Activated CD8-positive, alpha-beta T cell treated with anti-CD3 and anti-CD28 coated beads for 36 hours (primary cell): ENCODE data around the gene ZNF333. TPM values are rescaled to one million over a fixed set of nuclear protein-coding genes. Genes with fewer than 3 reads are reported as not detected.

Experiments
- ATAC-seq: fragments of 200-7000 bp; cut with Tn5 transposase; one replicate; pipeline ENCODE4 v1.10.0; 2021; ENCODE audit warnings: mild to moderate bottlenecking, moderate library complexity
- CTCF ChIA-PET: fragments of 350-600 bp; sonication (Branson Sonifier 250); formaldehyde crosslinking; loops from one replicate; lab custom pipeline; 2021; ENCODE audit warnings: antibody characterized with exemption; lab: Charles Lee
- POLR2A ChIA-PET: fragments of 350-600 bp; sonication (Branson Sonifier 250); formaldehyde crosslinking; loops from one replicate; lab custom pipeline; 2021; ENCODE audit warnings: antibody characterized with exemption; lab: Charles Lee
- DNase-seq: peaks from one replicate; pipeline ENCODE4 v3.0.0-alpha.2; 2020
- H3K27ac Mint-ChIP-seq: one replicate; pipeline ENCODE4 v1.8.0; 2021; ENCODE audit warnings: mild to moderate bottlenecking, mixed read lengths
- H3K27me3 Mint-ChIP-seq: one replicate; pipeline ENCODE4 v1.8.0; 2021; ENCODE audit warnings: mixed read lengths
- H3K36me3 Mint-ChIP-seq: one replicate; pipeline ENCODE4 v1.8.0; 2021; ENCODE audit warnings: low read depth, mixed read lengths
- H3K4me1 Mint-ChIP-seq: one replicate; pipeline ENCODE4 v1.8.0; 2021; ENCODE audit warnings: low read depth, mixed read lengths
- H3K4me3 Mint-ChIP-seq: one replicate; pipeline ENCODE4 v1.8.0; 2021; ENCODE audit warnings: mild to moderate bottlenecking, moderate library complexity, mixed read lengths
- H3K9me3 Mint-ChIP-seq: one replicate; pipeline ENCODE4 v1.8.0; 2021; ENCODE audit warnings: mixed read lengths
- CTCF ChIP-seq: fragments of 200-600 bp; IDR thresholded peaks from one replicate; pipeline ENCODE4 v1.8.0; 2022; ENCODE audit warnings: antibody characterized with exemption, mild to moderate bottlenecking
- intact Hi-C: fragments of 100-400 bp; cut with micrococcal nuclease; formaldehyde crosslinking; loops from one replicate; pipeline ENCODE4 v1.10.0; 2022
- total RNA-seq, 2 experiments: library from RNA; stranded (reverse); gene quantifications; one replicate each; pipeline ENCODE4 v1.2.3, GENCODE V29; 2021

The ZNF333 gene
- total RNA-seq, 2 experiments from 2014 or later, result 12.2 to 14.0 TPM

- POLR2A ChIA-PET, result interaction anchor here (0.6 kb wide), 1 partner anchor 1094 kb away, joined by 3 read pairs; no protein-coding TSS in a partner anchor
- Mint-ChIP-seq H3K4me3 (no peak overlapping the region), H3K36me3 (peaks cover 8% of the 10 kb centered on the region), H3K4me1 (no peaks in the 10 kb centered on the region), H3K27ac (no peak overlapping the region), H3K27me3 (no peaks in the 10 kb centered on the region), H3K9me3 (peaks cover 41% of the 10 kb centered on the region)
- intact Hi-C loops, result no loop called here
- no peak for TF ChIP-seq CTCF
- ATAC-seq (no peak), DNase-seq (no peak)
- CTCF ChIA-PET, result no interaction called here
Measured at GRCh38 chr19:14728595-14728994, 38.7 kb downstream of the ZNF333 start.

GRCh38 chr19:14731200-14731599 is 41.4 kb downstream of the ZNF333 start:
- ChIA-PET POLR2A (no interaction called here), CTCF (interaction anchor here (0.7 kb wide), 1 partner anchor 497 kb away, joined by 3 read pairs; no protein-coding TSS in a partner anchor)
- no peak overlapping the region for H3K27ac Mint-ChIP-seq
- intact Hi-C loops, result no loop called here
- peaks cover 2% of the 10 kb centered on the region for H3K36me3 Mint-ChIP-seq
- DNase-seq (no peak), ATAC-seq (no peak)
- TF ChIP-seq CTCF, result no peak
- no peak overlapping the region for H3K4me3 Mint-ChIP-seq
- H3K9me3 Mint-ChIP-seq, result peaks cover 28% of the 10 kb centered on the region
- no peaks in the 10 kb centered on the region for H3K27me3 Mint-ChIP-seq
- H3K4me1 Mint-ChIP-seq, result no peaks in the 10 kb centered on the region

- DNase-seq (no peak), ATAC-seq (no peak)
- Mint-ChIP-seq H3K36me3 (peaks cover 2% of the 10 kb centered on the region), H3K4me1 (no peaks in the 10 kb centered on the region), H3K9me3 (peaks cover 18% of the 10 kb centered on the region), H3K4me3 (no peak overlapping the region), H3K27ac (no peak overlapping the region), H3K27me3 (no peaks in the 10 kb centered on the region)
- POLR2A ChIA-PET, result no interaction called here
- intact Hi-C loops, result no loop called here
- CTCF ChIA-PET, result interaction anchor here (0.8 to 1.1 kb wide), 2 partner anchors 54 to 160 kb away, joined by 3 to 5 read pairs; partner anchors contain the start of gene NDUFB7
- TF ChIP-seq CTCF, result no peak
Measured at GRCh38 chr19:14732510-14732909, 42.7 kb downstream of the ZNF333 start.

GRCh38 chr19:14733574-14733973 is 43.7 kb downstream of the ZNF333 start:
- Mint-ChIP-seq H3K27ac (no peak overlapping the region), H3K4me3 (no peak overlapping the region), H3K9me3 (peaks cover 12% of the 10 kb centered on the region), H3K36me3 (peaks cover 2% of the 10 kb centered on the region), H3K27me3 (no peaks in the 10 kb centered on the region), H3K4me1 (no peaks in the 10 kb centered on the region)
- intact Hi-C loops, result no loop called here
- ChIA-PET POLR2A (interaction anchor here (1.3 kb wide), 1 partner anchor 33 kb away, joined by 3 read pairs; no protein-coding TSS in a partner anchor), CTCF (no interaction called here)
- no peak for TF ChIP-seq CTCF
- no peak for DNase-seq
- no peak for ATAC-seq

- DNase-seq, result no peak
- no peak overlapping the region for H3K4me3 Mint-ChIP-seq
- TF ChIP-seq CTCF, result no peak
- peaks cover 1% of the 10 kb centered on the region for H3K27me3 Mint-ChIP-seq
- intact Hi-C loops, result no loop called here
- H3K9me3 Mint-ChIP-seq, result peaks cover 2% of the 10 kb centered on the region
- H3K27ac Mint-ChIP-seq, result no peak overlapping the region
- POLR2A ChIA-PET, result no interaction called here
- H3K36me3 Mint-ChIP-seq, result no peaks in the 10 kb centered on the region
- no peaks in the 10 kb centered on the region for H3K4me1 Mint-ChIP-seq
- ATAC-seq, result no peak
- CTCF ChIA-PET, result no interaction called here
Measured at GRCh38 chr19:14735915-14736314, 46.1 kb downstream of the ZNF333 start.
